Stimulated activated naive B cell treated with anti-CD40 and anti-IgM and Interleukin-4, amounts not matched to agents 10 μg/mL and 1 μg/mL and 100 μg/mL, for 72 hours (primary cell): ENCODE data around the gene SIL1.

Experiments
- ATAC-seq, 2 donors: fragments of 150-1000 bp; cut with Tn5 transposase; replicated peaks; 2 replicates each; pipeline ENCODE4 v1.10.0; 2021; ENCODE audit warnings: moderate library complexity in 1 of 2
- DNase-seq: peaks from one replicate; pipeline ENCODE4 v3.0.0; 2021
- H3K27ac Mint-ChIP-seq: one replicate; pipeline ENCODE4 v1.8.0; 2022; ENCODE audit warnings: mild to moderate bottlenecking, mixed read lengths
- H3K27me3 Mint-ChIP-seq, 2 donors: one replicate each; pipeline ENCODE4 v1.8.0; 2022; ENCODE audit warnings: mixed read lengths in 2 of 2
- H3K36me3 Mint-ChIP-seq, 2 donors: one replicate each; pipeline ENCODE4 v1.8.0; 2022; ENCODE audit warnings: mixed read lengths in 2 of 2, mild to moderate bottlenecking in 1 of 2
- H3K4me1 Mint-ChIP-seq, 2 donors: one replicate each; pipeline ENCODE4 v1.8.0; 2022; ENCODE audit warnings: mixed read lengths in 2 of 2, mild to moderate bottlenecking in 1 of 2
- H3K4me3 Mint-ChIP-seq, 2 donors: one replicate each; pipeline ENCODE4 v1.8.0; 2022; ENCODE audit warnings: mild to moderate bottlenecking in 2 of 2, mixed read lengths in 2 of 2, moderate library complexity in 1 of 2
- H3K9me3 Mint-ChIP-seq, 2 donors: one replicate each; pipeline ENCODE4 v1.8.0; 2022; ENCODE audit warnings: mixed read lengths in 2 of 2, mild to moderate bottlenecking in 1 of 2

SIL1 gene

DNA sequence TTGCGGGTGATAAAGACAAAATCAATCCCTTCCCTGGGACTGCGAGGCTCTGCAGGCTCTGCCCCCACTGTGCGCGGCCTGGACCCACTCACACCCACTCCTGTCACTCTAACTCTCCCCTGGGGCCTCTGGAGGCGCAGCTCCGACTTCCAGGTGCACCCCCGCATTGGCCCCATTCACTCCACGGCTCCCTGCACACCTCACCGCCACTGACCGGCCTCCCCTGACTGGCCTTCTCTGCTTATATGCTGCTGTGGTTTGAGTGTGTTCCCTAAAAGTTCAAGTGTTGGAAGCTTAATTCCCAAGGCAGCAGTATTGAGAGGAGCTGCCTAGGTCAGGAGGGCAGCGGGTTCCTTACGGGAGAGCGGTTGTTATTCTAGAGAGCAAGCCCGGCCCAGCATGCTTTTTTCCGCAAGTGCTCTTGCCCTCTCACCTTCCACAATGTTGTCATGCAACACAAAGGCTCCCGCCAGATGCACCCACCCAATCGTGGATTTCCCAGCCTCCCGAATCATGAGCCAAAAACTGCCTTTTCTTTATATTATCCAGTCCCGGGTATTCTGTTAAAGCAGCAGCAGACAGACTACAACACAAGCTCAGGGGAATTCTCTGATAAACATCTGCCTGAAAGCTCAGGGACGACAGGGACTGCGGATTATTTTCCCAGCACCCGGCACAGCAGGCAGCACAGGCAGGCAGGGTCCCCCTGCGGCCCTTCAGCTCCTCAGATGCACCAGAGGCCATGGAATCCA lies 249.5 kb downstream of the SIL1 start:
- Mint-ChIP-seq H3K9me3 (no peaks in the 10 kb centered on the region), H3K4me3 (no peak overlapping the region), H3K4me1 (peaks cover 20 to 21% of the 10 kb centered on the region in 2 donors)

DNA sequence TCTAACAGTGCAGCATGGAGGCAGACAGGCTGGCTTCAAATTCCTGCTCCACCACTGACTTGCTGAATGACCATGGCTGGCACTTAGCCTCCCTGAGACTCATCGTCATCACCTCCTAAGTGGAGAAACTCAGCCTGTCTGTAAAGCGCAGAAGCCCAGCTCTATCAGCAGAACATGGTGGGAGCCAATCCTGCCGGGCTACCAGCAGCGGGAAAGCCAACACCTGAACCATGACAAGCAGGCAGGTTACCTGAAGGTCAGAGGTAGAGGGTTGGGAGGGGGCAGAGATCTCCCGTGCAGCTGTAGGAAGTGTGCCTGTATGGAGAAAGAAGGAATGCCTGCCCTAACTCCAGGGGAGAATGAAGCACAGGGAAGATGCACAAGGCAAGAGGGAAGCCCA lies 250.4 kb downstream of the SIL1 start:
- Mint-ChIP-seq H3K27me3 (no peaks in the 10 kb centered on the region), H3K36me3 (peaks cover 34 to 45% of the 10 kb centered on the region in 2 donors), H3K4me1 (peaks cover 11 to 12% of the 10 kb centered on the region in 2 donors), H3K4me3 (no peak overlapping the region), H3K27ac (no peak overlapping the region), H3K9me3 (no peaks in the 10 kb centered on the region)
- DNase-seq = no peak
- no peak for ATAC-seq

More for the DNA sequence above, 249.5 kb downstream of the SIL1 start:
- DNase-seq = no peak
- H3K27ac Mint-ChIP-seq = no peak overlapping the region
- peaks cover 30 to 42% of the 10 kb centered on the region in 2 donors for H3K36me3 Mint-ChIP-seq
- ATAC-seq = no peak
- H3K27me3 Mint-ChIP-seq = no peaks in the 10 kb centered on the region

DNA sequence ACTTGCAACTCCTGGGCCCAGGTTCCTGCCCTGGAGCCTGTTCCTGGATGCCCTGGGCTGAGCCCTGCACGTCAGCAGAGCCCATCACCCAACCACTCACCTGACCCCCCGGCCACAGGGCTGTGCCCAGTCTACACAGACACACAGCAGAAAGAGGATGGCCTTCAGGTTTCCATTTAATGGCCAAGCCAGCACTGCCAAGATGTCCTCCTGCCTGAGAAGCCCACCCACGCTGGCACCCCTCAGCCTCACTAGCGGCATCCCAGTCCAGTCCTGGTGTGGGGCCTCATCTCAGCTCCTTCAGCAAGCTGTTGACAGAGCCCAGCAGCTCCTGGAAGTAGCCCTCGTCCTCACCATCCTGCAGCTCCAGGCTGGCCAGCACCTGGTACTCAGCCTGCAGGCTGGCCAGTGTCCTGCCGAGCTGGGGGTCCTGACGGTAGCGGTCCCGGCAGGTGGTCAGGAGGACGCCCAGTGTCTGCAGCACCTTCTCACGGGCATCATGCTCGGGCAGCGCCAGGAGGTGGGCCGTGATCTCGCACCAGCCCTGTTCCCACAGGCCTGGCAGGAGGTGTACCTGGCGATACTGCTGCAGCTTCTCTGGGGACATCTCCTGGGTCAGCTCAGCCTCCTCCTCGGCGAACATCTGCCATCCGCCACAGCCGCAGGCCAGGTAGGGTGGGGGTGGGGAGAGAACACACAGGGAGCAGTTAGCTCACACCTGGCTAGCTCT lies 251.2 kb downstream of the SIL1 start:
- ATAC-seq = no peak
- H3K4me3 Mint-ChIP-seq = no peak overlapping the region
- H3K27me3 Mint-ChIP-seq = no peaks in the 10 kb centered on the region
- peaks cover 4 to 5% of the 10 kb centered on the region in 2 donors for H3K4me1 Mint-ChIP-seq
- H3K9me3 Mint-ChIP-seq = no peaks in the 10 kb centered on the region
- H3K36me3 Mint-ChIP-seq = peaks cover 36 to 45% of the 10 kb centered on the region in 2 donors
- H3K27ac Mint-ChIP-seq = no peak overlapping the region
- DNase-seq = no peak

DNA sequence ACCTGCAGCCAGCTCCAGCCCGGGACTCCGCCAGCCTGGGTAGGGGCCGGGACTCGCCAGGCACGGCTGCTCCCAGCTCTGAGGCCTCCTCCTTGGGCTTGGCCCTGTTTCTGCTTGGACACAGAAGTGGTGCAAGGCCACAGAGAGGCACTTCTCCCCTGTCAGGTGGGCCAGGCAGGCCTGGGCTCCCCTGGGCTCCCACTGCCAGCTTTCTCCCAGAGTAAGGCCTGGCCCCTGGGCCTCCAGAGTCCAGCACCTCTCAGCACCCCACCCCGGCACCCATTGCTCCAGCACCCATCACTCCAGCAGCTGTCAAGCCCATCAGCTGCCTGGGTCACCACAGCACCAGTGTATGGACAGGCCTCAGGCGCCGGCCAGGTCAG lies 251.9 kb downstream of the SIL1 start:
- H3K9me3 Mint-ChIP-seq = no peaks in the 10 kb centered on the region
- no peaks in the 10 kb centered on the region for H3K27me3 Mint-ChIP-seq
- no peak for DNase-seq
- ATAC-seq = no peak
- peaks cover 44 to 50% of the 10 kb centered on the region in 2 donors for H3K36me3 Mint-ChIP-seq
- H3K4me1 Mint-ChIP-seq = peaks cover 0 to 5% of the 10 kb centered on the region in 2 donors
- H3K27ac Mint-ChIP-seq = peak overlapping the region; percentile 27
- H3K4me3 Mint-ChIP-seq = no peak overlapping the region

DNA sequence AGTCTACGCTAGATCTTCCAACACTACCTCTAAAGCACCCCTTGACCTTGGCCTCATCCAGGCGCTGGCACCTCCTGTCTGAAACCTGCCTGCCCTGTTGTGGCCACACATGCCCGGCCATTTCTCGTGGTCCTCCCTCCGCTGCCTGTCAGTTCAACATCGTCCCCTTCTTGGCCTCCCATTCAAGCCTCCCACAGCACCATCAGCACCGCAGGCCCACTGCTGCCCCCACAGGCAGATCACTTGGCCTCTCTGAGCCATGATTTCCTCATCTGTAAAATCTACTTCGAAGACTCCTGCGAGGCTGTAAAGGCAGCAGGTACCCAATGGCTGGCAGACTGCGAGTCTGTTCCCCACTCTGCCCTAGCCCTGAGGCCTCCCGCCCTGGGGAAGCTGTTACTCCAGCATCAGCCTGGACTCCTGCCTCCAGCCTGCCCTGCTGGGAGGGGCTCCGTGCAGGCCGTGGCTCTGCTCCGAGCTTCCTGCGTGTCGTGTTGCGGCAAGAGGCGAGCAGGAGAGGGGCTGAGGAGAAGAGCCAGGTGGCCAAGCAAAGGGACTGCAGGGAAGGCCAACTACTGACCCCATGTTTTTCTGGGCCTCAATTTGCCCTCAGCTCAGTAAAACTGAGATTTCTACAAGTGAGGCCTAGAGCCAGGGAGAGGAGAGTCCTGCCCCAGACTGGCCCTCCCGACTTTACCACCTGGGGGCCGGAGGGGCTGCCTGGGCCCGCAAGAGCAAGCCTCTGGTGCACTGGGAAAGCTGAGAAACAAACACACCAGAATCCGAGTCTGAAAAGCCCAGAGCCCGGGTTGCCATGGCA lies 252.5 kb downstream of the SIL1 start:
- no peak for ATAC-seq
- no peaks in the 10 kb centered on the region for H3K9me3 Mint-ChIP-seq
- peaks cover 44 to 52% of the 10 kb centered on the region in 2 donors for H3K36me3 Mint-ChIP-seq
- no peaks in the 10 kb centered on the region for H3K27me3 Mint-ChIP-seq
- H3K4me3 Mint-ChIP-seq = no peak overlapping the region
- DNase-seq = no peak
- peaks cover 0 to 5% of the 10 kb centered on the region in 2 donors for H3K4me1 Mint-ChIP-seq
- H3K27ac Mint-ChIP-seq = no peak overlapping the region

DNA sequence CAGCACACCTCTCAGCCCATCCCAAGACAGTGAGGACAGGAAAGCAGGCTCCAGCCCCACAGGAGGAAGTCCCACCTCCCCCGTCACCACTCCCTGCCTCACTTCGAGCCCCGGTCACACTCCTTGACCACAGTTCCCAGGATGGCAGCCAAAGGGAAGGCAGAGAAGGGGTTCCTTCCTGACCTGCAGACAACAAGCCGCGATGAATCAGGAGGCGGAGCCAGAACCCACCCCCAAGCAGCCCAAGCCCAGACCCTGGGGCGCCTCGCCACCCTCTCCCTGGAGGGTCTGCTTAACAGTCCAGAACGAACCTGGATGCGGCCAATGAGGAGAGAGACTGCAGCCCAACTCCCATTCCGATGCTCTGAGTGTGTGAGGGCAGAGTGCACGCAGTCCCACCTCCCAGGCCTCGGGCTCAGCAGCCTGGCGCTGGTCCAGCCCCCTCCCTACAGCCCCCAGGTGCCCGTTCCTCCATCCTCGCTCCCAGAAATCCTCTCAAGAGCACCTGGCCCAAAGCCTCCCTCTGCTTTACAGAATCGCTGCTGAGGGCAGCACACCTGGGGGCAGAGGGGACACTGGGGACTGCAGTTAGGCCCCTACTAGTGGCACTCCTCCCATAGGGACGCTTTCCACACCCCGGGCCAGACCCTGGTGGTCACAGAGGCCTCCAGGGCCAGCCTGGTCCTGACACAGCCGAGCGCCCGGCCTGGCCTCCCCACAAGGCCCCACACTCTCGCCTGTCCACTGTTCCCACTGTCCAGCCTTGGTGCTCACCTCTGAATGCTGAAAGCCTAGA lies 253.4 kb downstream of the SIL1 start:
- ATAC-seq (no peak), DNase-seq (no peak)
- no peaks in the 10 kb centered on the region for H3K9me3 Mint-ChIP-seq
- H3K36me3 Mint-ChIP-seq = peaks cover 44 to 49% of the 10 kb centered on the region in 2 donors
- no peak overlapping the region for H3K4me3 Mint-ChIP-seq
- peaks cover 0 to 2% of the 10 kb centered on the region in 2 donors for H3K4me1 Mint-ChIP-seq
- no peaks in the 10 kb centered on the region for H3K27me3 Mint-ChIP-seq
- no peak overlapping the region for H3K27ac Mint-ChIP-seq

DNA sequence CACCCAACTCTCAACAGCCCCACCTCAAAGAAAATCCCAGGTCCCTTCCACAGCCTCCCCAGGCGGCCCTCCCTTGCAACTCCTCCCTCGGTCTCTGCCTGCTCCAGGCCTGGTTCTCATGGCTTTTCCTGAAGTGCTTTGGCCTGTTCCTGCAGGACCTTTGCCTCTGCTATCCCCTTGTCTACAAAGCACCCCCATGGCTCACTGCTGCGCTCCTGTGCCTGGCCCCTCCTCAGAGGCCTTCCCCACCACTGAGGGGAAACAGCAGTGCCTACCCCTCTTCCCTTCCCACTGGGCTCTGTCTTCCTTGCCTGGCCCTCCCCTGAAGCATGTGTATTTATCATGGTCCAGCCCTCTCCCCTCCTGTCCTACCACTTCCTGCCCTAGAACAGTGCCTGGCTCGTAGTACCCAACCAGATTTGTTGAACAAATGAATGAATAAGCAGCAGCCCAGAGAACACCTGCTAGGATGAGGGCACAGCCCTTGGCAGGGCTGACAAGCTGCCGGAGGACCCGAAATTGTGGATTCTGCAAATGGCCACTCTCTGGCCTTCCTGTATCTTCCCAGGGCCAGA lies 254.5 kb downstream of the SIL1 start:
- Mint-ChIP-seq H3K9me3 (no peaks in the 10 kb centered on the region), H3K27ac (no peak overlapping the region), H3K36me3 (peaks cover 46 to 49% of the 10 kb centered on the region in 2 donors), H3K4me3 (no peak overlapping the region), H3K27me3 (no peaks in the 10 kb centered on the region), H3K4me1 (peaks cover 0 to 3% of the 10 kb centered on the region in 2 donors)
- DNase-seq = no peak
- ATAC-seq = no peak

DNA sequence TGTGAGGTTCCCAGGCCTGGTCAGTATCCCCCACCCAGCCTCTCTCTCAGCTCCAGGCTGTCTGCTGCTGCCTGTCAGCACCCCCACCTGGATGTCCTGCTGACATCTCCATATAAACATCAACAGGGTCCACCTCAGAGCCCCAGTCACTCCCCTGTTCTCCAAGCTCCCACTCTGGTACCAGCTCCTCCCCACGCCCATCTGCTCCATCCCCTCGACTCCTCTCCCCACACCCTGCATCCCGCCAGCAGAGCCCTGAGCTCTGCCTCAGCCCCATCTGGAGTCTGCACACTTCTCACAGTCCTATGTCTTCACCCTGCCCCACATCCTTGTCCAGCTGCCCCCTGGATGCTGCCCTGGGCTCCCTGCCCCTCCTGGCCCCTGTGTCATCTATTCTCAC lies 255.3 kb downstream of the SIL1 start:
- Mint-ChIP-seq H3K4me1 (peaks cover 4 to 6% of the 10 kb centered on the region in 2 donors), H3K9me3 (no peaks in the 10 kb centered on the region), H3K27ac (no peak overlapping the region), H3K4me3 (no peak overlapping the region), H3K36me3 (peaks cover 44 to 47% of the 10 kb centered on the region in 2 donors), H3K27me3 (no peaks in the 10 kb centered on the region)
- no peak for DNase-seq
- ATAC-seq = no peak

DNA sequence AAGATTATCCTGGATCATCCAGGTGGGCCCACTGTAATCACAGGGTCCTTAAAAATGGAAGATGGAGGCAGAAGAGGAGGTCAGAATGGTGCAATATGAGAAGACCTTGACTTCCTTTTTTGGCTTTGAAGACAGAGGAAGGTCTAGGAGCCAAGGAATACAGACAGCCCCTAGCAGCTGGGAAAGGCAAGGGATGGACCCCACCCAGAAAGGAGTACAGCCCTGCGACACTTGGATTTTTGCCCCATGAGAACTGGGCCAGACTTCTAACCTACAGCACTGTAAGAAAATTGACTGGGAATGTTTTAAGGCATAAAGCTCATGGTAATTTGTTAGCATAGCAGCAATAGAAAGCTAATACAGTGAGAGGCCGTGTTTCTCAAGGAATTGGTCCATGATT lies 256.1 kb downstream of the SIL1 start:
- Mint-ChIP-seq H3K27ac (peak overlapping the region; percentile 7), H3K27me3 (no peaks in the 10 kb centered on the region), H3K4me1 (peaks cover 4 to 11% of the 10 kb centered on the region in 2 donors), H3K36me3 (peaks cover 39 to 44% of the 10 kb centered on the region in 2 donors), H3K4me3 (no peak overlapping the region), H3K9me3 (no peaks in the 10 kb centered on the region)
- ATAC-seq = no peak
- DNase-seq = no peak

DNA sequence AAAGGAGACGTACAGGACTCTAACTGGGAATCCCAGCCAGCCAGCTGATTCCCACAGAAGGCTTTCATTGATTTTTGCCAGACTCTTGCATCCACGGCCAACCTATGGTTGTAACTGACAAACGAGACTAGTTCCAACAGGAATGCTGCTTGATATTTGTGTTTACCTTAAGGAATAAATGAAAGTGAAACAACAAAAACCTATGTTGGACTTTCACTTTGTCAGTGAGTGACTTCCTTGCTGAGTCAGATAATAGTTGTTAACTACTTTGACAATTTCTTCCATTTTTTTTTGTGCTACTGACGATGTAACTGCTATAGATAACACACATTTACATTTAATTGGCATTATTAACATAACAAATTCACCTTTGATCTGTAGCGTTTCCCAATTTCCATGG lies 259.6 kb downstream of the SIL1 start:
- DNase-seq (no peak), ATAC-seq (no peak)
- Mint-ChIP-seq H3K4me3 (no peak overlapping the region), H3K27ac (peak overlapping the region; percentile 72), H3K27me3 (no peaks in the 10 kb centered on the region), H3K36me3 (peaks cover 46 to 58% of the 10 kb centered on the region in 2 donors), H3K4me1 (peaks cover 2 to 11% of the 10 kb centered on the region in 2 donors), H3K9me3 (no peaks in the 10 kb centered on the region)

DNA sequence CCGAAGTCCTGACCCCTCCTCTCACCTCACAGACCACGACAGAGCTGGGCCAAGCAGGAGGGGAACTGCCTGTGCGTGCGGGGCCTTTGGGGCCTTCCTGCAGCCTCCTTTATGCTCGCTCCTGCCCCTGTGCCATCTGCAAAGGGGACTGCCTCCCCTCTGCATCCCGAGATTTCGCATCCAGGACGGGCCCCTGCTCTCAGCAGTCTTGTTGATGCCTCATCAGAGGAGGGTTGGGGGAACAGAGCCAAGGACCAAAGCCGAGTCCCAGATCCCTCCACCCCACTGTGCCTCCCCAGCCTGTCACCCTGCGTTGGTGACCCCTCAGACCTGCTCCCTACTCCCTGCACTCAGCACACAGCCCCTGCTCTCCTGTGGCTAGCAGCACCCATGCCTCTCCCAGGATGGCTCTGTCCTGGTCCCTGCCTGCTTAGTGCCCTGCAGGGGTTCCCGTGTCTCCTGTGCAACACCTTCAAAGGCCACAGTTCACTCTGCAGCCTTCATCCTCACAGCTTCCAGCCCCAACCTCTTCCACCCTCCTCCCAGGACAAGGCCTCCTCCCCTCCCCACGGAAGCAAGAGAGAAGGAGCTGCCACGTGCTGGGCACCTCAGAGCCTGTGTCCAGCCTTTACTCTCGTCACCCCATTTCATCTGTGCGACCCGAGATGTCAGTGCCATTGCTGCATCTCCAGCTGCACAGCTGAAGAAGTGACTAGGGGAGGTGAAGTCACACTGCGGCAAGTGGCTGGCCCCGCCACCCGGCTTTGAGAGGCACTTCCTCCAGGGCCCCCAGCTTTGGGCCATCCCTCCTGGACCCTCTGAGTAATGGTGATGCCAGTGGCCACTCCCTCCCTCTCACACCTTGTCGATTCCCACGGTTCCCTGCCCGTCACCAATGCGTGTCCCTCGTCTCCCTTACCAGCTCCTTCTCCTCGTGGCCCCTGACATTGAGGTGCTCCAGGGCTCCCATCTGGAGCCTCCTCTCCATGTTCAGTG lies 260.5 kb downstream of the SIL1 start:
- DNase-seq = no peak
- peaks cover 46 to 64% of the 10 kb centered on the region in 2 donors for H3K36me3 Mint-ChIP-seq
- H3K27me3 Mint-ChIP-seq = no peaks in the 10 kb centered on the region
- H3K27ac Mint-ChIP-seq = peak overlapping the region; percentile 72
- peaks cover 2 to 11% of the 10 kb centered on the region in 2 donors for H3K4me1 Mint-ChIP-seq
- peak; percentile 29 to 40 for ATAC-seq
- no peak overlapping the region for H3K4me3 Mint-ChIP-seq
- no peaks in the 10 kb centered on the region for H3K9me3 Mint-ChIP-seq

DNA sequence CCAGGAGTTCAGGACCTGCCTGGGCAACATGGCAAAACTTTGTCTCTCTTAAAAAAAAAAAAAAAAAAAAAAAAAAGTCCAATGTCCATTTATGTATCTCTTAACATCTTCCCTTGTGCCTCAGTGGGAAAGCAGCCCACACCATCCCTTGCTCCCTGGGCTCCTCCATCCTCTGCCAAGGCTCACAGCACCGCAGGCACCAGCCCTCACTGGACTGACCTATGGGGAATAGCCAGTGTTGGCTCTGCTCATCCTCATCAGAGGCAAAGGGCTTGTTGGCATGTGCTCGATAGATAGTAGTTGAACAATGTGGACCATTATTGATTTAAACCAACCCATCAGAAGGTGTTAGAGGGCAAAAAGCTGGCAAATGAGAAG lies 261.2 kb downstream of the SIL1 start:
- peak overlapping the region; percentile 63 for H3K27ac Mint-ChIP-seq
- H3K4me3 Mint-ChIP-seq = no peak overlapping the region
- DNase-seq = no peak
- peaks cover 50 to 71% of the 10 kb centered on the region in 2 donors for H3K36me3 Mint-ChIP-seq
- H3K27me3 Mint-ChIP-seq = no peaks in the 10 kb centered on the region
- no peaks in the 10 kb centered on the region for H3K9me3 Mint-ChIP-seq
- ATAC-seq = peak in 1 of 2 donors; percentile 14
- H3K4me1 Mint-ChIP-seq = peaks cover 2 to 11% of the 10 kb centered on the region in 2 donors
